ENCODE measurements around the gene ST7. TPM values are rescaled to one million over a fixed set of nuclear protein-coding genes. Genes with fewer than 3 reads are reported as not detected.

ST7 gene, protein sequence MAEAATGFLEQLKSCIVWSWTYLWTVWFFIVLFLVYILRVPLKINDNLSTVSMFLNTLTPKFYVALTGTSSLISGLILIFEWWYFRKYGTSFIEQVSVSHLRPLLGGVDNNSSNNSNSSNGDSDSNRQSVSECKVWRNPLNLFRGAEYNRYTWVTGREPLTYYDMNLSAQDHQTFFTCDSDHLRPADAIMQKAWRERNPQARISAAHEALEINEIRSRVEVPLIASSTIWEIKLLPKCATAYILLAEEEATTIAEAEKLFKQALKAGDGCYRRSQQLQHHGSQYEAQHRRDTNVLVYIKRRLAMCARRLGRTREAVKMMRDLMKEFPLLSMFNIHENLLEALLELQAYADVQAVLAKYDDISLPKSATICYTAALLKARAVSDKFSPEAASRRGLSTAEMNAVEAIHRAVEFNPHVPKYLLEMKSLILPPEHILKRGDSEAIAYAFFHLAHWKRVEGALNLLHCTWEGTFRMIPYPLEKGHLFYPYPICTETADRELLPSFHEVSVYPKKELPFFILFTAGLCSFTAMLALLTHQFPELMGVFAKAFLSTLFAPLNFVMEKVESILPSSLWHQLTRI
- 13.8 and 17.2 TPM in 2 replicates for total RNA-seq

DNA sequence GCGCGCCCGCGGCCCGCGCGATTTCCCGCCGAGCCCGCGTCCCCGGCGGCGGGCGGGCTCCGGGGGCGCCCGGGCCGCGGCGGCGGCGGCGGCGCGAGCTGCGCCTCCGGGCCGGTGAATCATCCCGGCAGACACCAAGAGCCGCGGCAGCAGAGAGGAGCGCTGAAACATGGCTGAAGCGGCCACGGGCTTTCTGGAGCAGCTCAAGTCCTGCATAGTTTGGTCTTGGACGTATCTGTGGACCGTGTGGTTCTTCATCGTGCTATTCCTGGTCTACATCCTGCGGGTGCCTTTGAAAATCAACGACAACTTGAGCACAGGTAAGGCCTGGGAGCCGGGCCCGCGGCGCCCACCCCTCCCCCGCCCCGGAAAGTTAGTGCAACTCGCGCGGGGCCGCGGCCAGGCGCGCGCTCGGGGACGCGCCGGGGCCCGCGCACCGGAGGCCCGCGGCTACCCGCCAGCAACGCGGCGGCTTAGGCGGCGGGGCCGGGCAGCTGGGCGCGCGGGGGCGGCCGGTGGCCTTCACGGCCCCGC is at the start of gene ST7:
TSS of gene ST7 (plus strand) at position 130 of the 534 bp plus-strand sequence. CDS start at position 170, 40 bp downstream.

Other genes with a start within 250 kb of the ST7 start
- gene CAPZA2, start 90.9 kb upstream of the ST7 start, total RNA-seq = 64.8 and 130 TPM in 2 replicates

Measured in cardiac ventricle fibroblast (primary cell).